SIG-M5 treated with dmso at 0.1 percent for 504 hours (cell line): ENCODE results near the gene SLC66A3.

ENCODE experiments used
- DNase-seq: peaks from one replicate; lab custom pipeline; 2025; ENCODE audit not compliant: unreplicated experiment; lab: John Stamatoyannopoulos, UW

Gene SLC66A3

GRCh38 chr2:11134349-11134748, 20.9 kb upstream of the SLC66A3 start:
- DNase-seq: no peak

- DNase-seq: no peak
Measured at GRCh38 chr2:11140492-11140891, 14.8 kb upstream of the SLC66A3 start.

DNA sequence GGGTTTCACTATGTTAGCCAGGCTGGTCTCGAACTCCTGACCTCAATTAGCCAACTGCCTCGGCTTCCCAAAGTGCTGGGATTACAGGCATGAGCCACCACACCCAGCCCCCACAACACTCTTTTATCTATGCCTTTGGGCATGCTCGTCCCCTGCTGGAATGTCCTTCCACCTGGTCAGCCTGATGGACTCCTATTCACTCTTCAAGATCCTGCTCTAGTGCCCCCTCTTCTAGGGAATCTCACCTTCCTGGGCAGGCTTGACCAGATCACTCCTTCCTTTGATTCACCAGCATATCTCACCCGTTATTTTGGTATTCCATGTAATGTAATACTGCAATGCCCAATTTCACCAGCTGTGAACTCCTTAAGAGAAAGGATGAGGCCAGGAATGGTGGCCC, 13.9 kb upstream of the SLC66A3 start:
- no peak for DNase-seq

- DNase-seq: no peak
Measured at GRCh38 chr2:11142330-11142729, 12.9 kb upstream of the SLC66A3 start.

DNA sequence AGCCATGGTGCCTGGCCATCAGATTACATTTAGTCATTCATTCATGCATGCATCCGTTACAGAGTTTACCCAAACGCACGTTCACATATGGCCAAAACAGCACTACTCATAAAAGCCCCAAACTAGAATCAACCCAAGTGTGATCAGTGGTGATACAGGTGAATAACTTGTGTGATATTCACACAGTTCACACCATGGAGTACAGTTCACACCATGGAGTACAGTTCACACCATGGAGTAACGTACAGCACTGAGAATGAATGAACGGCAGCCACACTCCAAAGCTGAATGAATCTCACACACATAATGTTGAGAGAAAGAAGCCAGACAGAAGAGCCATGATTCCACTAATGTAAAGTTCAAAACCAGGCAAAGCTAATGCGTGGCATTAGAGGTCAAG, 12.3 kb upstream of the SLC66A3 start:
- DNase-seq: no peak

GRCh38 chr2:11144077-11144737, 11.1 kb upstream of the SLC66A3 start:
- DNase-seq: no peak

- DNase-seq: no peak
Measured at GRCh38 chr2:11144738-11145079, 10.6 kb upstream of the SLC66A3 start.

- peak; percentile 93 for DNase-seq
Measured at GRCh38 chr2:11145350-11145749, 9.9 kb upstream of the SLC66A3 start.

GRCh38 chr2:11146076-11146475, 9.2 kb upstream of the SLC66A3 start:
- DNase-seq: no peak

DNA sequence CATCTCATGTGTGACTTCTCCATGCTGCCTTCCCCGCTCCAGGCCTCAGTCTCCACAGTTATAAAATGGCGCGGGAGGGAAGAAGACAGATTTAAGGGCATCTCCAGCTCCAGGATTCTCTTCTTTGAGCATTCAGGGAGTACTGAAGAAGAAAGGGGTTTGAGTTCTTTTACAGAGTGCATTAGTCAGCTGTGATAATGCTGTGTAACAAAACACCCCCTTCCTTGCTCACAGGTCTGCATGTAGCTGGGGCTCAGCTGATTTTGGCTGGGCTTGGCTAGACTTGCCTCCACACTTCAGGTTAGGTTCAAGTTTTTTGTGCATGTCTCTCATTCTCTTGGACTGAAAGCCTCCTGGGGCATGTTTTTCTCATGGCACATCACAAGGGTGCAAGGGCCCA, 8.0 kb upstream of the SLC66A3 start:
- DNase-seq: no peak

DNA sequence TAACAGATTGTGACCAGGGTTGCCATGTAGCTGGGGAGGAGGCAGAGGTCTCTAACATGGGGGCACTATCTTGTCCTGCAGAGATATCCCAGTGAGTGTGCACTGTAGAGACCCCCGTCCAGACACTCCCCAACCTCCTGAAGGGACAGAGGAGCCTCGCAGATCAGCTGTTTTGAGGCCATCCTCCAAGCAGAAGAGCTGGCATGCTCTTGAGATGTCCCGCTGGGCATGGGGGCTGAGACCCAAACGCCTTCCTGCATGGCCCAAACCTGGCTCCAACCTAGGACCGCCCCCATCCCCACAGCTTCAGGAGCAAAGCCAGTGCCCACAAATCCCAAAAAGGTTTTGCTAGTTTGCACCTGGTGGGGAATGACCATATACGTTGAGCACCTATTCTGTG, 2.7 kb upstream of the SLC66A3 start:
- DNase-seq: no peak

GRCh38 chr2:11154016-11154922, 998 bp upstream of the SLC66A3 start:
- no peak for DNase-seq

GRCh38 chr2:11154923-11155380, 315 bp upstream of the SLC66A3 start:
- DNase-seq: peak; percentile 92

DNA sequence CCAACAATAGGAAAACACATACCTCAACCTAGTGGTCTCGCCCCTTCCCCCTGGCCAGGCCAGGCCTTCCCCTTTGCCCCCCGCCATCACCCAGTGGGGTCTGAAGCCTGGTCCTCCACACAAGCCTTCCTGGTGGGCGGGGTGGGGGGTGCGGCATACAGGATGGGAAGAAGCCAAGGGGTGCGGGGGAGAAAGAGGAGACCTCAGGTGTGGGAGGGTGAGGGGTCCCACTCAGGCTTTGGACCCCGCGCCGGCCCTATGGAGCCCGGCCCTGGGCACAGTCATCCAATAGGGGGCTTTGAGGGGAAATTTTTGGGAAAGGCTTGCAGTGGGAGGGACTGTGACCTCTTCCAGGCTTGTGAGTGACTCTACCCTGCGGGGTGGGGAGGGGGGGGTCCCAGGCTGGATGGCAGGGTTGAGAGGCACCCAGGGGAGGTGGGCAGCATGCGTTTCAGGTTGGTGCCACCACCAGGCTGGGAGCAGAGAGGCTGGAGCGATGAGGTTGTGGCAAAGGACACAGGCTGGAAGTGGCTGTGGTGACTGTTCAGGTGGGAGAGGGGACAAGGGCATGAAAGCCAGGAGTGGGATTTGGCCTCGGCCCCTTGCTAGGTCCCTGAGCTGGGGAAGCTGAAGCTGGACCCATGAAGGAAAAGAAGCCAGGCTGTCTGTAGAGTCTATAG, 1.3 kb downstream of the SLC66A3 start:
- DNase-seq: no peak

- DNase-seq: no peak
Measured at GRCh38 chr2:11157296-11157695, 2.0 kb downstream of the SLC66A3 start.

DNA sequence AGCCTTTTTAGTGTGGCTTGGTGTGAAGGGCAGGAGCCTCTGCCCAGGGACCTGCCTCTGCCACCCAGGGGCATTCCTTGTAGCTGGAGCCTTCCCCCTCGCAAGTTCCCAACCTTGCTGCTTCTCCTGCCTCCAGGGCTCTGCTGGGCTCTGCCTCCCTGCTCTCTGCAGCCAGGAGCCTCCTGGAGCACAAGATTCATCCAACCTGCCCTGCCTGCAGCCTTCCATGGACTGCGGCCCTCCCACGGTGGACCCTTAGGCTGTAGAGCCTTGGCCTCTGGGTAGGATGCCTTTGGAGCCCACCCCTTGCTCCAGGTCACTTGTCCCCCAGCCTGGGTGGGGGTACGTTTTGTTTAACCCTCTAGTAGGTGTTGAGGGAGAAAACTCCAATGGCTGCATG, 2.5 kb downstream of the SLC66A3 start:
- no peak for DNase-seq

- DNase-seq: no peak
Measured at GRCh38 chr2:11158916-11159573, 3.8 kb downstream of the SLC66A3 start.

DNA sequence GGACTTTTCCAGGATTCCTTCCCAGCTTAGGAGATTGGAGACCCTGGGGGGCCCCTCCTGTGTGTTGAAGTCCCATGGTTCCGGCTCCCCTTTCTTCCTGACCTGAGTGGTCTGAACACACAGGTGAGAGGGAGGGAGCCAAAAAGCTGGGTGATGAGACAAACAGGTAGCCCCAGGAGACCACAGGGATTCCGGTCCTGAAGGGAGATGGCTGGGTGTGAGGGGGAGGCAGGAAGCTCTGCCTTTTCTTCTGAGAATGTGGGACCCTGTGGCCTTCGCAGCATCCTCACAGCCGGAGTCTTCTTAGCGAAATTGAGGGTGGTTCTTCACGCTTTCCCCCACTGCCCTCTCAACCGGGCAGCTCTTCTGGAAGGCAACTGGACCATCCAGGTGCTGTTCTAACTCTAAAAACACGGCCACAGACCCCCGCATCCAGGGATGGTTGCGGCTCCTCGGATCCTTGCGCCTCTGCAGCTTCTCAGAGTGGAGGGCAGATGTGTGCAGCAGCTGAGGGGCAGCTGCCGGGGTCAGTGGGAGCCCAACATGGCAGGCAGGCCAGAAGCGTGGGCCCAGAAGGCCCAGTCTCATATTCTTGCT, 4.4 kb downstream of the SLC66A3 start:
- no peak for DNase-seq

DNA sequence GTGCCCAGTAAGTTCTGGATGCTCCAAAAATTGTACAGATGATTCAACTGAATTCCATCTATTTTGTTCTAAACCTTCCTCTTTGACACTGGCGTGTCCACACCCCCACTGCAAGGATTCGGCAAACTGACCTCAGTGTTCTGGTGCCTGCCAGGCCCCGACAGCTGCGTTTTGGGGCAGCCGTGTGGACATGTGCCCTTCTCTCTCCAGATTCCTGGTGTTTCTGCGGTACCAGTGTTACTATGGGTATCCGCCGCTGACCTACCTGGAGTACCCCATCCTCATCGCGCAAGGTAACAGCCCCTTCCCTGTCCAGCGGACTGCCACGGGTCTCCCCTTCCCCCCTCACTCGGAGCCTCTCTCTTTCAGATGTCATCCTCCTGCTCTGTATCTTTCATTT, 5.0 kb downstream of the SLC66A3 start:
- DNase-seq: no peak

DNA sequence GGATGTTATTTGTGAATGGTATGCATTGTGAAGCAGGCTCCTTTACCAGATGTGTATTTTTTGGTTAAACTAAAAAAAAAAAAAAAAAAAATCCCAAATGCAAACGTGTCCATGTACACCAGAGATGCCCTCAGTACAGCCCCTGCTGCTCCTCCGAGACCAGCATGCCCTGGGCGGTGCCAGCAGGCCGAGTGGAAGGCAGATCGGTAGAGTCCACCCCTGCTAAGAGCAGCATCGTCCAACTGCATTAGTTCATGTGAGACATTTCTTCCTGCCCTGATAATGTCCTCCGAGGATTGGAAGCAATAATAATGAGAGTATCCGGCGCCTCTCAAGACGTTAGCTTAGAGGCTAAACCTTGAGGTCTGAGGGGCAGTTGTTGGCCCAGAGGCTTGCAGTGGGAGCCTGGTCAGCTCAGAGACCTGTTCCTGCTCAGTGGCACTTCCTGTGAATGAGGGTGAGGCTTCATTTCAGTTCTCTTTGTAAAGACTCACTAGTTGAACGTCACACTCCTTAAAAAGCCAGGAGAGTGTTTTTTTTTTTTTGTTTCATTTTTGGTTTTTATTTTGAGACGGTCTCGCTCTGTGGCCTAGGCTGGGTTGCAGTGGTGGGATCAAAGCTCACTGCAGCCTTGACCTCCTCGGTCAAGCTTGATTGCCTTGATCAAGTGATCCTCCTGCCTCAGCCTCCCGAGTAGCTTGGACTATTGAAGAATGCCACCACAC, 5.6 kb downstream of the SLC66A3 start:
- no peak for DNase-seq
